Activated T-helper 1 cell treated with anti-CD3 and anti-CD28 coated beads, Interleukin-12 subunit alpha, Interleukin-12 subunit beta, Interleukin-2, Interleukin-4 antibody, amounts not matched to agents 30 ng/mL and 10 ng/mL and 1 ng/mL, durations not matched to agents 14 hours and 24 hours and 36 hours (primary cell): ENCODE measurements around the gene ATN1. TPM values are rescaled to one million over a fixed set of nuclear protein-coding genes. Genes with fewer than 3 reads are reported as not detected.

ENCODE experiments used
- DNase-seq: peaks from one replicate; pipeline ENCODE4 v3.0.0; 2021; ENCODE audit warnings: low spot score
- H3K27ac Mint-ChIP-seq: one replicate; pipeline ENCODE4 v1.8.0; 2021; ENCODE audit warnings: mild to moderate bottlenecking, mixed read lengths
- H3K27me3 Mint-ChIP-seq: one replicate; pipeline ENCODE4 v1.8.0; 2022; ENCODE audit warnings: mild to moderate bottlenecking, moderate library complexity, mixed read lengths; ENCODE audit not compliant: insufficient read depth
- H3K36me3 Mint-ChIP-seq: one replicate; pipeline ENCODE4 v1.8.0; 2021; ENCODE audit warnings: low read depth, mixed read lengths
- H3K4me1 Mint-ChIP-seq: one replicate; pipeline ENCODE4 v1.8.0; 2021; ENCODE audit warnings: low read depth, mixed read lengths
- H3K4me3 Mint-ChIP-seq: one replicate; pipeline ENCODE4 v1.8.0; 2021; ENCODE audit warnings: mild to moderate bottlenecking, moderate library complexity, mixed read lengths
- H3K9me3 Mint-ChIP-seq: one replicate; pipeline ENCODE4 v1.8.0; 2021; ENCODE audit warnings: mixed read lengths
- intact Hi-C: fragments of 100-400 bp; cut with micrococcal nuclease; formaldehyde crosslinking; loops from one replicate; pipeline ENCODE4 v1.15.1; 2024
- total RNA-seq: library from RNA; stranded (reverse); gene quantifications from 2 replicates; pipeline ENCODE4 v1.2.3, GENCODE V29; 2022

The ATN1 gene
- total RNA-seq, 1 donor from 2014 or later, result 71.2 TPM

GRCh38 chr12:6912164-6912935, 15.4 kb upstream of the ATN1 start:
- H3K27ac Mint-ChIP-seq, result peak overlapping the region; percentile 76
- no peaks in the 10 kb centered on the region for H3K9me3 Mint-ChIP-seq
- H3K4me3 Mint-ChIP-seq, result peak overlapping the region; percentile 59
- intact Hi-C loops, result no loop called here
- H3K27me3 Mint-ChIP-seq, result no peaks in the 10 kb centered on the region
- H3K4me1 Mint-ChIP-seq, result peaks cover 43% of the 10 kb centered on the region
- DNase-seq, result no peak
- H3K36me3 Mint-ChIP-seq, result peaks cover 14% of the 10 kb centered on the region

- Mint-ChIP-seq H3K36me3 (peaks cover 20% of the 10 kb centered on the region), H3K9me3 (no peaks in the 10 kb centered on the region), H3K27me3 (no peaks in the 10 kb centered on the region), H3K4me1 (peaks cover 52% of the 10 kb centered on the region), H3K4me3 (peak within 1 kb of the TSS; percentile 96), H3K27ac (peak within 1 kb of the TSS; percentile 88)
- DNase-seq, result peak; percentile 77
- intact Hi-C loops, result loop anchor here (1.0 to 2.0 kb wide), 4 partner anchors 10 to 42 kb away; partner anchors contain the start of genes LRRC23 and SPSB2
Observed at GRCh38 chr12:6914246-6914946, 13.4 kb upstream of the ATN1 start, which contains the start of gene ENO2. Gene ENO2 (plus strand): TSS chr12:6914580. CDS start chr12:6915833, 1,253 bp downstream.

GRCh38 chr12:6914947-6915788, 12.6 kb upstream of the ATN1 start:
- no peaks in the 10 kb centered on the region for H3K27me3 Mint-ChIP-seq
- peaks cover 28% of the 10 kb centered on the region for H3K36me3 Mint-ChIP-seq
- DNase-seq, result no peak
- peak overlapping the region; percentile 96 for H3K4me3 Mint-ChIP-seq
- no peaks in the 10 kb centered on the region for H3K9me3 Mint-ChIP-seq
- intact Hi-C loops, result loop anchor here (1.0 to 2.0 kb wide), 5 partner anchors 9 to 42 kb away; partner anchors contain the start of genes LRRC23 and SPSB2
- H3K27ac Mint-ChIP-seq, result peak overlapping the region; percentile 88
- peaks cover 60% of the 10 kb centered on the region for H3K4me1 Mint-ChIP-seq

- DNase-seq, result no peak
- H3K9me3 Mint-ChIP-seq, result no peaks in the 10 kb centered on the region
- H3K4me1 Mint-ChIP-seq, result peaks cover 60% of the 10 kb centered on the region
- no peaks in the 10 kb centered on the region for H3K27me3 Mint-ChIP-seq
- intact Hi-C loops, result loop anchor here (1.0 to 2.0 kb wide), 3 partner anchors 8 to 43 kb away; partner anchors contain the start of gene SPSB2
- peak overlapping the region; percentile 88 for H3K27ac Mint-ChIP-seq
- peaks cover 28% of the 10 kb centered on the region for H3K36me3 Mint-ChIP-seq
- H3K4me3 Mint-ChIP-seq, result peak overlapping the region; percentile 96
Observed at GRCh38 chr12:6915789-6916285, 11.9 kb upstream of the ATN1 start.

- Mint-ChIP-seq H3K27me3 (no peaks in the 10 kb centered on the region), H3K36me3 (peaks cover 33% of the 10 kb centered on the region), H3K4me3 (peak overlapping the region; percentile 96), H3K27ac (peak overlapping the region; percentile 63), H3K9me3 (no peaks in the 10 kb centered on the region), H3K4me1 (peaks cover 60% of the 10 kb centered on the region)
- DNase-seq, result no peak
- intact Hi-C loops, result no loop called here
Observed at GRCh38 chr12:6916426-6917200, 11.1 kb upstream of the ATN1 start.

- Mint-ChIP-seq H3K4me1 (peaks cover 57% of the 10 kb centered on the region), H3K27ac (no peak overlapping the region), H3K27me3 (no peaks in the 10 kb centered on the region), H3K9me3 (no peaks in the 10 kb centered on the region), H3K36me3 (peaks cover 38% of the 10 kb centered on the region), H3K4me3 (no peak overlapping the region)
- no peak for DNase-seq
- intact Hi-C loops, result no loop called here
Observed at GRCh38 chr12:6917491-6918231, 10.1 kb upstream of the ATN1 start.

- H3K4me1 Mint-ChIP-seq, result peaks cover 54% of the 10 kb centered on the region
- no peak for DNase-seq
- no peaks in the 10 kb centered on the region for H3K27me3 Mint-ChIP-seq
- H3K27ac Mint-ChIP-seq, result peak overlapping the region; percentile 56
- no peak overlapping the region for H3K4me3 Mint-ChIP-seq
- no peaks in the 10 kb centered on the region for H3K9me3 Mint-ChIP-seq
- H3K36me3 Mint-ChIP-seq, result peaks cover 46% of the 10 kb centered on the region
- intact Hi-C loops, result no loop called here
Observed at GRCh38 chr12:6919588-6919987, 8.2 kb upstream of the ATN1 start.

GRCh38 chr12:6921539-6921938, 6.2 kb upstream of the ATN1 start:
- no peak for DNase-seq
- H3K4me1 Mint-ChIP-seq, result peaks cover 42% of the 10 kb centered on the region
- H3K27ac Mint-ChIP-seq, result no peak overlapping the region
- no peak overlapping the region for H3K4me3 Mint-ChIP-seq
- intact Hi-C loops, result no loop called here
- no peaks in the 10 kb centered on the region for H3K9me3 Mint-ChIP-seq
- peaks cover 38% of the 10 kb centered on the region for H3K36me3 Mint-ChIP-seq
- H3K27me3 Mint-ChIP-seq, result no peaks in the 10 kb centered on the region

- Mint-ChIP-seq H3K9me3 (no peaks in the 10 kb centered on the region), H3K36me3 (peaks cover 33% of the 10 kb centered on the region), H3K27me3 (peaks cover 3% of the 10 kb centered on the region), H3K27ac (no peak overlapping the region), H3K4me1 (peaks cover 40% of the 10 kb centered on the region), H3K4me3 (no peak overlapping the region)
- intact Hi-C loops, result no loop called here
- no peak for DNase-seq
Observed at GRCh38 chr12:6921996-6922946, 5.5 kb upstream of the ATN1 start.

- Mint-ChIP-seq H3K9me3 (no peaks in the 10 kb centered on the region), H3K27me3 (peaks cover 3% of the 10 kb centered on the region), H3K4me3 (no peak overlapping the region), H3K27ac (peak overlapping the region; percentile 27), H3K4me1 (peaks cover 37% of the 10 kb centered on the region), H3K36me3 (peaks cover 28% of the 10 kb centered on the region)
- DNase-seq, result no peak
- intact Hi-C loops, result no loop called here
Observed at GRCh38 chr12:6923003-6923732, 4.6 kb upstream of the ATN1 start.
